Neural progenitor cell (in vitro differentiated cells): ENCODE measurements around the gene ADH4.

ENCODE experiments used
- EZH2 ChIP-seq: fragments of 200-600 bp; sonication (generic); IDR thresholded peaks from 2 replicates; pipeline ENCODE4 v1.6.1; 2017; ENCODE audit warnings: antibody characterized with exemption, mild to moderate bottlenecking, moderate library complexity
- EZH2phosphoT487 ChIP-seq: fragments of 200-600 bp; sonication (generic); IDR thresholded peaks from 2 replicates; pipeline ENCODE4 v1.6.1; 2017; ENCODE audit warnings: antibody characterized with exemption
- TF ChIP-seq, protein P1 (sequence below): fragments of 200-600 bp; sonication (generic); IDR thresholded peaks from 2 replicates; pipeline ENCODE4 v1.5.1; 2017; ENCODE audit warnings: antibody characterized with exemption, mild to moderate bottlenecking

DNA sequence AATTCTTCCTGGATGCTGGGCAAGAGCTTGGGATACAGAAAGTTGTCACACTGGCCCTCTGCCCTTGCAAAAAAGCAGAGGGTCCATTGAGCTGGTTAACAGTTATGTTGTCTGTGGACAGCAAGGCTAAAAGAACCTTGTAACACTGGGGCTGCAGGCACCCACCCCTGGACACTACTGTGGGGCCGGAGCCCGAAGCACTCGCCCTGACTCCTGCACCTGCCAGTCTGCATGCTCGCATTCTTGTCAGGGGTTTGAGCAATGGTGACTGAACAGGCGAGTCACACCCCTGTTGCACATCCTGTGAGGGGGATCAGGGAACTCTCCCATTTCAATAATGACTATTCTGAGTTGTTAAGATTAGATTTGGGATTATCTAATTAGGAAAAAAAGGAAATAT, 23.6 kb downstream of the ADH4 start:
- no peak for TF ChIP-seq EZH2phosphoT487
- TF ChIP-seq, protein P1, sequence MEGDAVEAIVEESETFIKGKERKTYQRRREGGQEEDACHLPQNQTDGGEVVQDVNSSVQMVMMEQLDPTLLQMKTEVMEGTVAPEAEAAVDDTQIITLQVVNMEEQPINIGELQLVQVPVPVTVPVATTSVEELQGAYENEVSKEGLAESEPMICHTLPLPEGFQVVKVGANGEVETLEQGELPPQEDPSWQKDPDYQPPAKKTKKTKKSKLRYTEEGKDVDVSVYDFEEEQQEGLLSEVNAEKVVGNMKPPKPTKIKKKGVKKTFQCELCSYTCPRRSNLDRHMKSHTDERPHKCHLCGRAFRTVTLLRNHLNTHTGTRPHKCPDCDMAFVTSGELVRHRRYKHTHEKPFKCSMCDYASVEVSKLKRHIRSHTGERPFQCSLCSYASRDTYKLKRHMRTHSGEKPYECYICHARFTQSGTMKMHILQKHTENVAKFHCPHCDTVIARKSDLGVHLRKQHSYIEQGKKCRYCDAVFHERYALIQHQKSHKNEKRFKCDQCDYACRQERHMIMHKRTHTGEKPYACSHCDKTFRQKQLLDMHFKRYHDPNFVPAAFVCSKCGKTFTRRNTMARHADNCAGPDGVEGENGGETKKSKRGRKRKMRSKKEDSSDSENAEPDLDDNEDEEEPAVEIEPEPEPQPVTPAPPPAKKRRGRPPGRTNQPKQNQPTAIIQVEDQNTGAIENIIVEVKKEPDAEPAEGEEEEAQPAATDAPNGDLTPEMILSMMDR: no peak
- no peak for TF ChIP-seq EZH2
